Measurements from ENCODE around the gene ETNK2. TPM values are rescaled to one million over a fixed set of nuclear protein-coding genes. Genes with fewer than 3 reads are reported as not detected.

ETNK2 gene
- polyA plus RNA-seq, 4 donors, result 0.22 to 52.6 (median 3.2) TPM

- H3K36me3 ChIP-seq (ENCODE audit: control insufficient read depth in 3 of 3, insufficient read depth in 2 of 3, low read depth in 1 of 3, low read length in 3 of 3), result peaks cover 0 to 58% (median 0%) of the 10 kb centered on the region in 3 donors
- no peaks in the 10 kb centered on the region for H3K9me3 ChIP-seq (ENCODE audit: control insufficient read depth in 2 of 2, insufficient read depth in 1 of 2, low read depth in 1 of 2, low read length in 1 of 2)
- peaks cover 0 to 29% (median 0%) of the 10 kb centered on the region in 3 donors for H3K4me1 ChIP-seq (ENCODE audit: control insufficient read depth in 3 of 3, insufficient read depth in 2 of 3, low read depth in 1 of 3, low read length in 2 of 3)
- DNase-seq (no peak), FAIRE-seq (no peak)
- no peaks in the 10 kb centered on the region for H3K27me3 ChIP-seq (ENCODE audit: control insufficient read depth in 3 of 3, insufficient read depth in 3 of 3, low read length in 3 of 3)
- no peak overlapping the region for H3K27ac ChIP-seq (ENCODE audit: low read depth in 1 of 3, low read length in 2 of 3)
- WGBS, 3 donors, result 93 to 96% (median 95%) methylated on average over 6 of the region's 6 CpGs
- H3K4me3 ChIP-seq (ENCODE audit: low read depth in 1 of 3, low read length in 3 of 3), result no peak overlapping the region
Measured at GRCh38 chr1:204139952-204140351, 11.9 kb downstream of the ETNK2 start.

GRCh38 chr1:204139088-204139487, 12.8 kb downstream of the ETNK2 start:
- 81 to 96% (median 93%) methylated on average over 2 of the region's 2 CpGs for WGBS, 3 donors
- Histone ChIP-seq H3K27me3 (ENCODE audit: control insufficient read depth in 3 of 3, insufficient read depth in 3 of 3, low read length in 3 of 3) (no peaks in the 10 kb centered on the region), H3K27ac (ENCODE audit: low read depth in 1 of 3, low read length in 2 of 3) (no peak overlapping the region), H3K9me3 (ENCODE audit: control insufficient read depth in 2 of 2, insufficient read depth in 1 of 2, low read depth in 1 of 2, low read length in 1 of 2) (no peaks in the 10 kb centered on the region), H3K36me3 (ENCODE audit: control insufficient read depth in 3 of 3, insufficient read depth in 2 of 3, low read depth in 1 of 3, low read length in 3 of 3) (peaks cover 0 to 65% (median 0%) of the 10 kb centered on the region in 3 donors), H3K4me1 (ENCODE audit: control insufficient read depth in 3 of 3, insufficient read depth in 2 of 3, low read depth in 1 of 3, low read length in 2 of 3) (peaks cover 0 to 22% (median 0%) of the 10 kb centered on the region in 3 donors), H3K4me3 (ENCODE audit: low read depth in 1 of 3, low read length in 3 of 3) (no peak overlapping the region)
- DNase-seq, result no peak
- FAIRE-seq, result no peak

- DNase-seq, result no peak
- WGBS, 3 donors, result 70 to 95% (median 90%) methylated on average over 2 of the region's 2 CpGs
Measured at GRCh38 chr1:204136814-204137213, 15.0 kb downstream of the ETNK2 start.

GRCh38 chr1:204134103-204134502, 17.7 kb downstream of the ETNK2 start:
- WGBS, 3 donors, result 80 to 88% (median 87%) methylated on average over 11 of the region's 11 CpGs
- H3K9me3 ChIP-seq (ENCODE audit: control insufficient read depth in 2 of 2, insufficient read depth in 1 of 2, low read depth in 1 of 2, low read length in 1 of 2), result no peaks in the 10 kb centered on the region
- peaks cover 0 to 14% (median 0%) of the 10 kb centered on the region in 3 donors for H3K4me1 ChIP-seq (ENCODE audit: control insufficient read depth in 3 of 3, insufficient read depth in 2 of 3, low read depth in 1 of 3, low read length in 2 of 3)
- DNase-seq (no peak), FAIRE-seq (no peak)
- H3K36me3 ChIP-seq (ENCODE audit: control insufficient read depth in 3 of 3, insufficient read depth in 2 of 3, low read depth in 1 of 3, low read length in 3 of 3), result peaks cover 0 to 61% (median 0%) of the 10 kb centered on the region in 3 donors
- H3K27me3 ChIP-seq (ENCODE audit: control insufficient read depth in 3 of 3, insufficient read depth in 3 of 3, low read length in 3 of 3), result no peaks in the 10 kb centered on the region
- H3K4me3 ChIP-seq (ENCODE audit: low read depth in 1 of 3, low read length in 3 of 3), result no peak overlapping the region
- no peak overlapping the region for H3K27ac ChIP-seq (ENCODE audit: low read depth in 1 of 3, low read length in 2 of 3)

More at GRCh38 chr1:204136814-204137213, 15.0 kb downstream of the ETNK2 start:
- Histone ChIP-seq H3K27me3 (ENCODE audit: control insufficient read depth in 3 of 3, insufficient read depth in 3 of 3, low read length in 3 of 3) (no peaks in the 10 kb centered on the region), H3K27ac (ENCODE audit: low read depth in 1 of 3, low read length in 2 of 3) (no peak overlapping the region), H3K4me1 (ENCODE audit: control insufficient read depth in 3 of 3, insufficient read depth in 2 of 3, low read depth in 1 of 3, low read length in 2 of 3) (peaks cover 0 to 1% (median 0%) of the 10 kb centered on the region in 3 donors), H3K36me3 (ENCODE audit: control insufficient read depth in 3 of 3, insufficient read depth in 2 of 3, low read depth in 1 of 3, low read length in 3 of 3) (peaks cover 0 to 62% (median 0%) of the 10 kb centered on the region in 3 donors), H3K9me3 (ENCODE audit: control insufficient read depth in 2 of 2, insufficient read depth in 1 of 2, low read depth in 1 of 2, low read length in 1 of 2) (no peaks in the 10 kb centered on the region), H3K4me3 (ENCODE audit: low read depth in 1 of 3, low read length in 3 of 3) (no peak overlapping the region)
- no peak for FAIRE-seq

GRCh38 chr1:204132718-204133117, 19.1 kb downstream of the ETNK2 start:
- peaks cover 0 to 51% (median 0%) of the 10 kb centered on the region in 3 donors for H3K36me3 ChIP-seq (ENCODE audit: control insufficient read depth in 3 of 3, insufficient read depth in 2 of 3, low read depth in 1 of 3, low read length in 3 of 3)
- no peaks in the 10 kb centered on the region for H3K27me3 ChIP-seq (ENCODE audit: control insufficient read depth in 3 of 3, insufficient read depth in 3 of 3, low read length in 3 of 3)
- peaks cover 0 to 19% (median 3%) of the 10 kb centered on the region in 3 donors for H3K4me1 ChIP-seq (ENCODE audit: control insufficient read depth in 3 of 3, insufficient read depth in 2 of 3, low read depth in 1 of 3, low read length in 2 of 3)
- H3K27ac ChIP-seq (ENCODE audit: low read depth in 1 of 3, low read length in 2 of 3), result no peak overlapping the region
- no peak for DNase-seq
- 80 to 85% (median 83%) methylated on average over 6 of the region's 6 CpGs for WGBS, 3 donors
- no peak for FAIRE-seq
- H3K4me3 ChIP-seq (ENCODE audit: low read depth in 1 of 3, low read length in 3 of 3), result no peak overlapping the region
- H3K9me3 ChIP-seq (ENCODE audit: control insufficient read depth in 2 of 2, insufficient read depth in 1 of 2, low read depth in 1 of 2, low read length in 1 of 2), result no peaks in the 10 kb centered on the region

GRCh38 chr1:204131978-204132377, 19.9 kb downstream of the ETNK2 start:
- peaks cover 0 to 19% (median 3%) of the 10 kb centered on the region in 3 donors for H3K4me1 ChIP-seq (ENCODE audit: control insufficient read depth in 3 of 3, insufficient read depth in 2 of 3, low read depth in 1 of 3, low read length in 2 of 3)
- H3K9me3 ChIP-seq (ENCODE audit: control insufficient read depth in 2 of 2, insufficient read depth in 1 of 2, low read depth in 1 of 2, low read length in 1 of 2), result no peaks in the 10 kb centered on the region
- 85 to 94% (median 92%) methylated on average over 4 of the region's 4 CpGs for WGBS, 3 donors
- H3K4me3 ChIP-seq (ENCODE audit: low read depth in 1 of 3, low read length in 3 of 3), result no peak overlapping the region
- H3K36me3 ChIP-seq (ENCODE audit: control insufficient read depth in 3 of 3, insufficient read depth in 2 of 3, low read depth in 1 of 3, low read length in 3 of 3), result peaks cover 0 to 49% (median 0%) of the 10 kb centered on the region in 3 donors
- DNase-seq (no peak), FAIRE-seq (no peak)
- H3K27ac ChIP-seq (ENCODE audit: low read depth in 1 of 3, low read length in 2 of 3), result no peak overlapping the region
- no peaks in the 10 kb centered on the region for H3K27me3 ChIP-seq (ENCODE audit: control insufficient read depth in 3 of 3, insufficient read depth in 3 of 3, low read length in 3 of 3)

GRCh38 chr1:204130981-204131892, 20.6 kb downstream of the ETNK2 start:
- no peaks in the 10 kb centered on the region for H3K27me3 ChIP-seq (ENCODE audit: control insufficient read depth in 3 of 3, insufficient read depth in 3 of 3, low read length in 3 of 3)
- H3K9me3 ChIP-seq (ENCODE audit: control insufficient read depth in 2 of 2, insufficient read depth in 1 of 2, low read depth in 1 of 2, low read length in 1 of 2), result no peaks in the 10 kb centered on the region
- peaks cover 0 to 19% (median 3%) of the 10 kb centered on the region in 3 donors for H3K4me1 ChIP-seq (ENCODE audit: control insufficient read depth in 3 of 3, insufficient read depth in 2 of 3, low read depth in 1 of 3, low read length in 2 of 3)
- DNase-seq, result no peak
- peak overlapping the region in 1 of 3 donors; percentile 47 for H3K27ac ChIP-seq (ENCODE audit: low read depth in 1 of 3, low read length in 2 of 3)
- no peak for FAIRE-seq
- H3K4me3 ChIP-seq (ENCODE audit: low read depth in 1 of 3, low read length in 3 of 3), result no peak overlapping the region
- WGBS, 3 donors, result 47 to 57% (median 54%) methylated on average over 11 of the region's 11 CpGs
- H3K36me3 ChIP-seq (ENCODE audit: control insufficient read depth in 3 of 3, insufficient read depth in 2 of 3, low read depth in 1 of 3, low read length in 3 of 3), result peaks cover 0 to 50% (median 0%) of the 10 kb centered on the region in 3 donors

GRCh38 chr1:204130178-204130577, 21.7 kb downstream of the ETNK2 start:
- DNase-seq (no peak), FAIRE-seq (no peak)
- 14 to 63% (median 25%) methylated on average over 4 of the region's 4 CpGs for WGBS, 3 donors
- Histone ChIP-seq H3K4me1 (ENCODE audit: control insufficient read depth in 3 of 3, insufficient read depth in 2 of 3, low read depth in 1 of 3, low read length in 2 of 3) (peaks cover 0 to 19% (median 3%) of the 10 kb centered on the region in 3 donors), H3K27ac (ENCODE audit: low read depth in 1 of 3, low read length in 2 of 3) (no peak overlapping the region), H3K36me3 (ENCODE audit: control insufficient read depth in 3 of 3, insufficient read depth in 2 of 3, low read depth in 1 of 3, low read length in 3 of 3) (peaks cover 0 to 56% (median 2%) of the 10 kb centered on the region in 3 donors), H3K4me3 (ENCODE audit: low read depth in 1 of 3, low read length in 3 of 3) (no peak overlapping the region), H3K9me3 (ENCODE audit: control insufficient read depth in 2 of 2, insufficient read depth in 1 of 2, low read depth in 1 of 2, low read length in 1 of 2) (no peaks in the 10 kb centered on the region), H3K27me3 (ENCODE audit: control insufficient read depth in 3 of 3, insufficient read depth in 3 of 3, low read length in 3 of 3) (no peaks in the 10 kb centered on the region)

All from small intestine (tissue), 7 donors.